Measurements from ENCODE around the gene CACNB4. TPM values are rescaled to one million over a fixed set of nuclear protein-coding genes. Genes with fewer than 3 reads are reported as not detected.

Gene CACNB4
- total and polyA plus RNA-seq, 8 donors, result under 0.01 to 6.4 (median 1.0) TPM

- Histone ChIP-seq H3K4me1 (no peaks in the 10 kb centered on the region), H3K27ac (no peak overlapping the region), H3K9me3 (no peaks in the 10 kb centered on the region), H3K27me3 (no peaks in the 10 kb centered on the region), H3K4me3 (no peak overlapping the region), H3K36me3 (no peaks in the 10 kb centered on the region)
- WGBS, 5 donors, result 76 to 85% (median 83%) methylated on average over 3 of the region's 3 CpGs
- DNase-seq, result no peak
- TF ChIP-seq CTCF (IDR thresholded peaks at IDR 0.05), result no peak
- no peak for TF ChIP-seq EP300 (IDR thresholded peaks at IDR 0.05)
- no peak for TF ChIP-seq POLR2A (IDR thresholded peaks at IDR 0.05)
- intact Hi-C loops (cut with DNase I; ENCODE audit: low total_unique reads), result no loop called here
Measured at GRCh38 chr2:152088006-152088405, 10.8 kb downstream of the CACNB4 start.

GRCh38 chr2:152086231-152086630 lies 12.6 kb downstream of the CACNB4 start:
- Histone ChIP-seq H3K36me3 (no peaks in the 10 kb centered on the region), H3K4me3 (no peak overlapping the region), H3K27ac (no peak overlapping the region), H3K9me3 (no peaks in the 10 kb centered on the region), H3K27me3 (no peaks in the 10 kb centered on the region), H3K4me1 (no peaks in the 10 kb centered on the region)
- intact Hi-C loops (cut with DNase I; ENCODE audit: low total_unique reads), result no loop called here
- TF ChIP-seq POLR2A (IDR thresholded peaks at IDR 0.05) (no peak), CTCF (IDR thresholded peaks at IDR 0.05) (no peak)
- DNase-seq, result no peak
- WGBS, 5 donors, result 89 to 98% (median 96%) methylated on average over 2 of the region's 2 CpGs

GRCh38 chr2:152084076-152084475 lies 14.8 kb downstream of the CACNB4 start:
- 75 to 88% (median 81%) methylated on average over 6 of the region's 6 CpGs for WGBS, 5 donors
- DNase-seq, result no peak
- intact Hi-C loops (cut with DNase I; ENCODE audit: low total_unique reads), result no loop called here
- Histone ChIP-seq H3K4me3 (no peak overlapping the region), H3K36me3 (no peaks in the 10 kb centered on the region), H3K9me3 (no peaks in the 10 kb centered on the region), H3K4me1 (no peaks in the 10 kb centered on the region), H3K27ac (no peak overlapping the region), H3K27me3 (no peaks in the 10 kb centered on the region)
- TF ChIP-seq POLR2AphosphoS5 (IDR thresholded peaks at IDR 0.05) (no peak), CTCF (IDR thresholded peaks at IDR 0.05) (no peak), EP300 (IDR thresholded peaks at IDR 0.05) (no peak), POLR2A (IDR thresholded peaks at IDR 0.05) (no peak)

- Histone ChIP-seq H3K27ac (peak overlapping the region in 1 of 5 donors; percentile 13), H3K36me3 (no peaks in the 10 kb centered on the region)
- TF ChIP-seq POLR2AphosphoS5 (IDR thresholded peaks at IDR 0.05), result no peak
- no peak for TF ChIP-seq CTCF (IDR thresholded peaks at IDR 0.05)
- TF ChIP-seq POLR2A (IDR thresholded peaks at IDR 0.05), result no peak
- no peak for TF ChIP-seq EP300 (IDR thresholded peaks at IDR 0.05)
Measured at GRCh38 chr2:152083202-152083875, 15.5 kb downstream of the CACNB4 start.

More at GRCh38 chr2:152083202-152083875, 15.5 kb downstream of the CACNB4 start:
- DNase-seq, result no peak
- Histone ChIP-seq H3K9me3 (no peaks in the 10 kb centered on the region), H3K4me1 (no peaks in the 10 kb centered on the region), H3K27me3 (no peaks in the 10 kb centered on the region), H3K4me3 (no peak overlapping the region)
- intact Hi-C loops (cut with DNase I; ENCODE audit: low total_unique reads), result no loop called here
- WGBS, 5 donors, result 43 to 74% (median 53%) methylated on average over 6 of the region's 6 CpGs
